ENCODE measurements around the gene CUL3.

GRCh38 chr2:224608104-224608503 is 22.9 kb upstream of the CUL3 start:
- TF ChIP-seq EP300 (IDR thresholded peaks at IDR 0.05) (no peak), CTCF (IDR thresholded peaks at IDR 0.05) (no peak)

Measured in stomach (tissue), 4 donors.